HEK293 (cell line): ENCODE results near the gene MYH14.
"Not testable (repeated sequence)": the region's sequence is repeated elsewhere in the genome, so short reads cannot be mapped to it uniquely, and the experiment has no call there.

Experiments
- CTCF ChIA-PET: fragments of 350-600 bp; formaldehyde crosslinking; extraction: SDS; loops from one replicate; lab custom pipeline; 2021; ENCODE audit warnings: antibody characterized with exemption; lab: Yijun Ruan, JAX
- POLR2A ChIA-PET: fragments of 300-600 bp; formaldehyde crosslinking; extraction: SDS; loops from one replicate; lab custom pipeline; 2020; ENCODE audit warnings: antibody characterized with exemption, inconsistent platforms; lab: Yijun Ruan, JAX
- H3K27ac ChIP-seq: fragments of 200-500 bp; sonication (Bioruptor generic); 2 replicates; pipeline ENCODE4 v1.5.1; 2014; ENCODE audit warnings: low read depth, low read length, control low read depth, inconsistent platforms; ENCODE audit errors: extremely low read depth
- H3K36me3 ChIP-seq, 2 experiments: fragments of 200-500 bp in 1 of 2; sonication (Bioruptor generic) in 1 of 2; 1 replicate in 1 of 2; 2 replicates in 1 of 2; pipeline ENCODE4 v1.5.1; 2014 to 2017; ENCODE audit warnings: inconsistent platforms in 2 of 2, low read length in 2 of 2; ENCODE audit not compliant: control insufficient read depth in 2 of 2, insufficient read depth in 1 of 2
- H3K4me1 ChIP-seq: fragments of 200-500 bp; sonication (Bioruptor generic); 2 replicates; pipeline ENCODE4 v1.5.1; 2014; ENCODE audit warnings: mild to moderate bottlenecking, low read length, inconsistent platforms; ENCODE audit not compliant: control insufficient read depth, insufficient read depth
- H3K4me3 ChIP-seq: 2 replicates; pipeline ENCODE4 v1.5.1; 2011; ENCODE audit warnings: low read depth, mild to moderate bottlenecking, control low read depth, low read length, moderate library complexity
- H3K9me3 ChIP-seq: fragments of 200-500 bp; sonication (Bioruptor generic); 2 replicates; pipeline ENCODE4 v1.5.1; 2014; ENCODE audit warnings: low read depth, low read length, inconsistent platforms; ENCODE audit not compliant: control insufficient read depth, insufficient read depth
- MYNN ChIP-seq: fragments of 450-650 bp; formaldehyde crosslinking; IDR thresholded peaks from 2 replicates; pipeline ENCODE4 v1.5.1; 2016; ENCODE audit warnings: missing biosample characterization, missing genetic modification characterization, borderline replicate concordance
- SALL2 ChIP-seq: fragments of 450-650 bp; formaldehyde crosslinking; IDR thresholded peaks from 2 replicates; pipeline ENCODE4 v1.5.0; 2017; ENCODE audit warnings: missing biosample characterization, mild to moderate bottlenecking, missing genetic modification characterization, borderline replicate concordance
- ZNF596 ChIP-seq: fragments of 450-650 bp; IDR thresholded peaks from 2 replicates; pipeline ENCODE4 v1.5.0; 2018; ENCODE audit warnings: missing biosample characterization, mild to moderate bottlenecking, missing genetic modification characterization, moderate library complexity
- TF ChIP-seq, protein P1 (sequence below): fragments of 450-650 bp; formaldehyde crosslinking; IDR thresholded peaks from 2 replicates; pipeline ENCODE4 v1.5.1; 2016; ENCODE audit warnings: missing biosample characterization, missing genetic modification characterization
- TF ChIP-seq, protein P2 (sequence below): fragments of 450-650 bp; formaldehyde crosslinking; IDR thresholded peaks from 2 replicates; pipeline ENCODE4 v1.5.1; 2016; ENCODE audit warnings: missing biosample characterization, missing genetic modification characterization
- TF ChIP-seq, protein P3 (sequence below): fragments of 450-650 bp; formaldehyde crosslinking; IDR thresholded peaks from 2 replicates; pipeline ENCODE4 v1.5.1; 2016; ENCODE audit warnings: missing biosample characterization, missing genetic modification characterization
- TF ChIP-seq, protein P4 (sequence below): fragments of 450-650 bp; formaldehyde crosslinking; IDR thresholded peaks from 2 replicates; pipeline ENCODE4 v1.5.1; 2016; ENCODE audit warnings: missing biosample characterization, missing genetic modification characterization

The MYH14 gene

DNA sequence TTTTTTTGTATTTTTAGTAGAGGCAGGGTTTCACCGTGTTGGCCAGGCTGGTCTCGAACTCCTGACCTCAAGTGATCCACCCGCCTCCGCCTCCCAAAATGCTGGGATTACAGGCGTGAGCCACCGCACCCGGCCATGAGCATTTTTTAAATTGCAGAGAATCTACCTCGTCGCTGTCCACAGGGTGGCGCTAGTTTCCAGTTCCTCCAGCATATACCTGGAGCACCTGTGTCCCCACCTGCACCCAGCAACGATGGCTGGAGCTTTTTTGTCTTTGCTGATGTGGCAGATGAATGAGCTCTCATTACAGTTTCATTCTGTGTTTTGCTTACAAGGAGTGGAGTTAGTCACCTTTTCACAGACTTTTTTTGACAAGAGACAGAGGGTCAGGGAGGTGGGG lies 34.1 kb downstream of the MYH14 start:
- not testable (repeated sequence) for H3K4me3 ChIP-seq
- POLR2A ChIA-PET, result interaction anchor here (0.7 kb wide), 1 partner anchor 9 kb away, joined by 4 read pairs; no protein-coding TSS in a partner anchor
- TF ChIP-seq, protein P1, sequence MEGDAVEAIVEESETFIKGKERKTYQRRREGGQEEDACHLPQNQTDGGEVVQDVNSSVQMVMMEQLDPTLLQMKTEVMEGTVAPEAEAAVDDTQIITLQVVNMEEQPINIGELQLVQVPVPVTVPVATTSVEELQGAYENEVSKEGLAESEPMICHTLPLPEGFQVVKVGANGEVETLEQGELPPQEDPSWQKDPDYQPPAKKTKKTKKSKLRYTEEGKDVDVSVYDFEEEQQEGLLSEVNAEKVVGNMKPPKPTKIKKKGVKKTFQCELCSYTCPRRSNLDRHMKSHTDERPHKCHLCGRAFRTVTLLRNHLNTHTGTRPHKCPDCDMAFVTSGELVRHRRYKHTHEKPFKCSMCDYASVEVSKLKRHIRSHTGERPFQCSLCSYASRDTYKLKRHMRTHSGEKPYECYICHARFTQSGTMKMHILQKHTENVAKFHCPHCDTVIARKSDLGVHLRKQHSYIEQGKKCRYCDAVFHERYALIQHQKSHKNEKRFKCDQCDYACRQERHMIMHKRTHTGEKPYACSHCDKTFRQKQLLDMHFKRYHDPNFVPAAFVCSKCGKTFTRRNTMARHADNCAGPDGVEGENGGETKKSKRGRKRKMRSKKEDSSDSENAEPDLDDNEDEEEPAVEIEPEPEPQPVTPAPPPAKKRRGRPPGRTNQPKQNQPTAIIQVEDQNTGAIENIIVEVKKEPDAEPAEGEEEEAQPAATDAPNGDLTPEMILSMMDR (tag by site-specific recombination), result 0 out of 2 replicates have a peak, but pooled peaks have one; percentile 11
- TF ChIP-seq, all 188 proteins: peak for 1; not testable (repeated sequence) for 187
- H3K9me3 ChIP-seq, H3K4me1 ChIP-seq, H3K27ac ChIP-seq, H3K36me3 ChIP-seq: not testable (repeated sequence)
- CTCF ChIA-PET, result interaction anchor here (0.9 to 1.9 kb wide), 10 partner anchors 9 to 88 kb away, joined by 3 to 8 read pairs (median 4); no protein-coding TSS in a partner anchor

DNA sequence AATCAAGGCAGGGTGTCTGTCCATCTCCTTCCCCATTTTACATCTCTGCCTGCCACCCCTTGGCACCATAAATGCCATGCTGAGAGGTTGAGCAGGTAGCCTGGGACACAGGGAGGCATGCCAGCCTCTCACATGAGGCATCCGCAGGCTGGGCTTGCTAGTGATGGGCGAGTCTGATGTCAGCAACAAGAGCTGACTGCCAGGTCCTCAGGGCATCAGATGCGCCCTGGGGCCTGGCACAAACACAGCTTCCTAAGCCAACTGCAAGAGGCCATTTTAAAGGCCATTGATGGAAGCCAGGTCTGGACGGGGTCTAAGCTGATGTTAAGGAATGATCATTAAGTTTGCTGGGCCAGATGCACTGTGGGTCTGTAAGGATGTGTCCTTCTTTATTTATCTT lies 34.6 kb downstream of the MYH14 start:
- Histone ChIP-seq H3K36me3 (no peaks in the 10 kb centered on the region), H3K4me1 (no peaks in the 10 kb centered on the region)
- POLR2A ChIA-PET, result no interaction called here
- CTCF ChIA-PET, result interaction anchor here (0.7 to 1.9 kb wide), 8 partner anchors 10 to 58 kb away, joined by 3 to 8 read pairs (median 4); no protein-coding TSS in a partner anchor
- TF ChIP-seq MYNN (no peak), SALL2 (no peak), ZNF596 (no peak)
- TF ChIP-seq, protein P2, sequence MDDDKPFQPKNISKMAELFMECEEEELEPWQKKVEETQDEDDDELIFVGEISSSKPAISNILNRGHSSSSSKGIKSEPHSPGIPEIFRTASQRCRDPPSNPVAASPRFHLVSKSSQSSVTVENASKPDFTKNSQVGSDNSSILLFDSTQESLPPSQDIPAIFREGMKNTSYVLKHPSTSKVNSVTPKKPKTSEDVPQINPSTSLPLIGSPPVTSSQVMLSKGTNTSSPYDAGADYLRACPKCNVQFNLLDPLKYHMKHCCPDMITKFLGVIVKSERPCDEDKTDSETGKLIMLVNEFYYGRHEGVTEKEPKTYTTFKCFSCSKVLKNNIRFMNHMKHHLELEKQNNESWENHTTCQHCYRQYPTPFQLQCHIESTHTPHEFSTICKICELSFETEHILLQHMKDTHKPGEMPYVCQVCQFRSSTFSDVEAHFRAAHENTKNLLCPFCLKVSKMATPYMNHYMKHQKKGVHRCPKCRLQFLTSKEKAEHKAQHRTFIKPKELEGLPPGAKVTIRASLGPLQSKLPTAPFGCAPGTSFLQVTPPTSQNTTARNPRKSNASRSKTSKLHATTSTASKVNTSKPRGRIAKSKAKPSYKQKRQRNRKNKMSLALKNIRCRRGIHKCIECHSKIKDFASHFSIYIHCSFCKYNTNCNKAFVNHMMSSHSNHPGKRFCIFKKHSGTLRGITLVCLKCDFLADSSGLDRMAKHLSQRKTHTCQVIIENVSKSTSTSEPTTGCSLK (tag by site-specific recombination), result no peak
- TF ChIP-seq, protein P1 (tag by site-specific recombination), result no peak
- TF ChIP-seq, protein P3, sequence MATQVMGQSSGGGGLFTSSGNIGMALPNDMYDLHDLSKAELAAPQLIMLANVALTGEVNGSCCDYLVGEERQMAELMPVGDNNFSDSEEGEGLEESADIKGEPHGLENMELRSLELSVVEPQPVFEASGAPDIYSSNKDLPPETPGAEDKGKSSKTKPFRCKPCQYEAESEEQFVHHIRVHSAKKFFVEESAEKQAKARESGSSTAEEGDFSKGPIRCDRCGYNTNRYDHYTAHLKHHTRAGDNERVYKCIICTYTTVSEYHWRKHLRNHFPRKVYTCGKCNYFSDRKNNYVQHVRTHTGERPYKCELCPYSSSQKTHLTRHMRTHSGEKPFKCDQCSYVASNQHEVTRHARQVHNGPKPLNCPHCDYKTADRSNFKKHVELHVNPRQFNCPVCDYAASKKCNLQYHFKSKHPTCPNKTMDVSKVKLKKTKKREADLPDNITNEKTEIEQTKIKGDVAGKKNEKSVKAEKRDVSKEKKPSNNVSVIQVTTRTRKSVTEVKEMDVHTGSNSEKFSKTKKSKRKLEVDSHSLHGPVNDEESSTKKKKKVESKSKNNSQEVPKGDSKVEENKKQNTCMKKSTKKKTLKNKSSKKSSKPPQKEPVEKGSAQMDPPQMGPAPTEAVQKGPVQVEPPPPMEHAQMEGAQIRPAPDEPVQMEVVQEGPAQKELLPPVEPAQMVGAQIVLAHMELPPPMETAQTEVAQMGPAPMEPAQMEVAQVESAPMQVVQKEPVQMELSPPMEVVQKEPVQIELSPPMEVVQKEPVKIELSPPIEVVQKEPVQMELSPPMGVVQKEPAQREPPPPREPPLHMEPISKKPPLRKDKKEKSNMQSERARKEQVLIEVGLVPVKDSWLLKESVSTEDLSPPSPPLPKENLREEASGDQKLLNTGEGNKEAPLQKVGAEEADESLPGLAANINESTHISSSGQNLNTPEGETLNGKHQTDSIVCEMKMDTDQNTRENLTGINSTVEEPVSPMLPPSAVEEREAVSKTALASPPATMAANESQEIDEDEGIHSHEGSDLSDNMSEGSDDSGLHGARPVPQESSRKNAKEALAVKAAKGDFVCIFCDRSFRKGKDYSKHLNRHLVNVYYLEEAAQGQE (tag by site-specific recombination), result no peak
- TF ChIP-seq, protein P4, sequence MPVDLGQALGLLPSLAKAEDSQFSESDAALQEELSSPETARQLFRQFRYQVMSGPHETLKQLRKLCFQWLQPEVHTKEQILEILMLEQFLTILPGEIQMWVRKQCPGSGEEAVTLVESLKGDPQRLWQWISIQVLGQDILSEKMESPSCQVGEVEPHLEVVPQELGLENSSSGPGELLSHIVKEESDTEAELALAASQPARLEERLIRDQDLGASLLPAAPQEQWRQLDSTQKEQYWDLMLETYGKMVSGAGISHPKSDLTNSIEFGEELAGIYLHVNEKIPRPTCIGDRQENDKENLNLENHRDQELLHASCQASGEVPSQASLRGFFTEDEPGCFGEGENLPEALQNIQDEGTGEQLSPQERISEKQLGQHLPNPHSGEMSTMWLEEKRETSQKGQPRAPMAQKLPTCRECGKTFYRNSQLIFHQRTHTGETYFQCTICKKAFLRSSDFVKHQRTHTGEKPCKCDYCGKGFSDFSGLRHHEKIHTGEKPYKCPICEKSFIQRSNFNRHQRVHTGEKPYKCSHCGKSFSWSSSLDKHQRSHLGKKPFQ, result no peak
- TF ChIP-seq, all 188 proteins: peak for 0
- no peak overlapping the region for H3K27ac ChIP-seq
- H3K9me3 ChIP-seq, result no peaks in the 10 kb centered on the region
- H3K4me3 ChIP-seq, result no peak overlapping the region
